HG03571 (cell line): ENCODE results near the gene REL.

Experiments
- ATAC-seq: cut with Tn5 transposase; IDR thresholded peaks from one replicate; pipeline ENCODE4 v1.9.1; 2021; ENCODE audit not compliant: unreplicated experiment

Gene REL

GRCh38 chr2:60962528-60962927, 81.2 kb downstream of the REL start:
- no peak for ATAC-seq

GRCh38 chr2:60963190-60963589, 81.8 kb downstream of the REL start:
- no peak for ATAC-seq

GRCh38 chr2:60964651-60965498, 83.5 kb downstream of the REL start:
- no peak for ATAC-seq

GRCh38 chr2:60965499-60965785, 84.1 kb downstream of the REL start:
- ATAC-seq, result no peak

GRCh38 chr2:60966507-60967405, 85.4 kb downstream of the REL start:
- no peak for ATAC-seq

- peak; percentile 9 for ATAC-seq
Observed at GRCh38 chr2:60972889-60973656, 91.7 kb downstream of the REL start.

- ATAC-seq, result no peak
Observed at GRCh38 chr2:60973705-60974104, 92.3 kb downstream of the REL start.

GRCh38 chr2:60974652-60975051, 93.3 kb downstream of the REL start:
- no peak for ATAC-seq
